ENCODE measurements around the gene CDCA5. TPM values are rescaled to one million over a fixed set of nuclear protein-coding genes. Genes with fewer than 3 reads are reported as not detected.

Gene CDCA5
- total RNA-seq, 2 donors from 2014 or later: 48.1 to 82.6 TPM

DNA sequence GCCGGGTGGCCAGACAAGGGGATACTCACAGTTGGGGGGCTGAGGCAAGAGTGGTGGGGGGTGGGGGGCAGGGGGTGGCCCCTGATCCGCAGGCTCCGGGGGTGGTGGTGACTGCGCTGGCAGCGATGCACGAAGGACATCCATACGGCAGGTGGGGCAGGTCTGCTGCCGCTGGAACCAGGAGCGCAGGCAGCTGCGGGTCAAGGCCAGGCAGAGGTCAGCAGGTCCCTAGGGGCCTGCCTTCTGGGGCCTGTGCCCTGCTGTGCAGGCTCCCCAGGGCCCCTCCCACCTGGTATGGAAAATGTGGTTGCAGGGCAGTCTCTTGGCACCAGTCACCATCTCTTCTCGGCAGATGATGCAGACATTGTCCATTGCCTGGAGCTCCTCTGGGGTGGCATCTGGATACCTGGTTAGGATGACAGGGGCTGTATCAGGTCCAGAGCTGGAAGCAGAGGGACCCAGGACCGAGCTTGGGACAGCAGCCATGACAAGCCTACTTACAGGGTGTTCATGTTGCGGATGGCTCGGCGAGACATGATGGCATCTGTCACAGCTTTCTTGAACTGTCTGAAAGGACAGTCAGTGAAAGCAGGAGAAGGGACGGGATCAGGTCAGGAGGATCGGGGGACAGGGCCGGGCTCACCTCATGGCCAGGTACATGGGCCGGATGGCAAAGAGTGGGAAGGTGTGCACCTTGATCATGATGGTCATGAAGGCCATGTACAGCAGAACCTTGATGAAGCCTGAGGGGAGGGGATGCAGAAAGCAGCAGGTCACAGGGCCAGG is 47.0 kb upstream of the CDCA5 start:
- Histone ChIP-seq H3K4me3 (ENCODE audit: low read length) (no peak overlapping the region), H3K9me3 (ENCODE audit: control insufficient read depth, low read length) (no peaks in the 10 kb centered on the region), H3K4me1 (ENCODE audit: control insufficient read depth, insufficient read depth, low read length) (no peaks in the 10 kb centered on the region), H3K27ac (ENCODE audit: low read depth, low read length) (no peak overlapping the region), H3K27me3 (ENCODE audit: control insufficient read depth, insufficient read depth, low read length, poor library complexity, severe bottlenecking) (no peaks in the 10 kb centered on the region), H3K9ac (ENCODE audit: extremely low read depth, low read length, poor library complexity, severe bottlenecking) (no peak overlapping the region), H3K36me3 (ENCODE audit: control insufficient read depth, insufficient read depth, low read length) (peaks cover 62% of the 10 kb centered on the region)
- DNase-seq: no peak
- Mint-ChIP-seq H3K4me1 (peaks cover 12% of the 10 kb centered on the region), H3K4me3 (no peak overlapping the region), H3K27me3 (ENCODE audit: insufficient read depth) (no peaks in the 10 kb centered on the region), H3K36me3 (ENCODE audit: low read depth) (peaks cover 42% of the 10 kb centered on the region), H3K27ac (no peak overlapping the region), H3K9me3 (no peaks in the 10 kb centered on the region)
- TF ChIP-seq, protein P1, sequence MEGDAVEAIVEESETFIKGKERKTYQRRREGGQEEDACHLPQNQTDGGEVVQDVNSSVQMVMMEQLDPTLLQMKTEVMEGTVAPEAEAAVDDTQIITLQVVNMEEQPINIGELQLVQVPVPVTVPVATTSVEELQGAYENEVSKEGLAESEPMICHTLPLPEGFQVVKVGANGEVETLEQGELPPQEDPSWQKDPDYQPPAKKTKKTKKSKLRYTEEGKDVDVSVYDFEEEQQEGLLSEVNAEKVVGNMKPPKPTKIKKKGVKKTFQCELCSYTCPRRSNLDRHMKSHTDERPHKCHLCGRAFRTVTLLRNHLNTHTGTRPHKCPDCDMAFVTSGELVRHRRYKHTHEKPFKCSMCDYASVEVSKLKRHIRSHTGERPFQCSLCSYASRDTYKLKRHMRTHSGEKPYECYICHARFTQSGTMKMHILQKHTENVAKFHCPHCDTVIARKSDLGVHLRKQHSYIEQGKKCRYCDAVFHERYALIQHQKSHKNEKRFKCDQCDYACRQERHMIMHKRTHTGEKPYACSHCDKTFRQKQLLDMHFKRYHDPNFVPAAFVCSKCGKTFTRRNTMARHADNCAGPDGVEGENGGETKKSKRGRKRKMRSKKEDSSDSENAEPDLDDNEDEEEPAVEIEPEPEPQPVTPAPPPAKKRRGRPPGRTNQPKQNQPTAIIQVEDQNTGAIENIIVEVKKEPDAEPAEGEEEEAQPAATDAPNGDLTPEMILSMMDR (conservative IDR thresholded peaks at IDR 0.05): no peak
- WGBS, 2 experiments (ENCODE audit: insufficient coverage in 1 of 2, insufficient read length in 1 of 2): 92 to 95% methylated on average over 10 to 19 of the region's 19 CpGs

DNA sequence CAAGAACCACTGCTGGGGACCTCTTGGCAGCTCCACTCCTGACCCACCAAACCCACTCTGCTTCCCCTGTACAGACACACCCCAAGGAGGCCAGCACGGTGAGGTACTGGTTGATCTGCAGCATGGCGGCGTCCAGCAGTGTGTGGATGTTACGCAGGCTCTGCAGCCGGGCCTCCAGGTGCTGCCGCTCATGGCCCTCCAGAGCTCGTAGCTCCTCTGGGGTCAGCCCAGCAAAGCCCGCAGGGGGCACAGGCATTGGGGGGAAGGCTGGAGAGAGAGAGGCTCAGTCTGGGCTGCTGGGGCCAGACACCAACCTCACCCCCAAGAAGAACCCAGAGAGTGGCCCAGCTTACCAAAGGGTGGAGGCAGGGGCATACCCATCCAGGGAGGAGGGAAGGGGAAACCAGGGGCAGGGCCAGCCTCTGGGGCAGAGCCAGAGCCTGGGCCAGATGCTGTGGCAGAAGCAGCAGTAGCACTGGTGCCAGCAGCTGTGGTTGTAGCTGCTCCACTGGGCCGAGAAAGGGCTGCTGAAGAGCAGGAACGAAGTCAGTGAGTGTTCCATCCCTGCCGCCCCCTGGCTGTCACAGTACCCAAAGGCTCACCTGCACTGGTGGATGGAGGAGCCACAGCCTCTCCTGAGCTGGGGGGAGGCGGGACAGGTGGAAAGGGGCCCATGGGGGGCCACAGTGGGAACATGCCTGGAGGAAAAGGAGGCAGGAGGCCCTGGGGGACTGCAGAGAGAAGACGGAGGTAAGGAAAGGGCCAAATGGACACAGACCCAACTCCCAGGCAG is 46.0 kb upstream of the CDCA5 start:
- H3K27ac ChIP-seq (ENCODE audit: low read depth, low read length): no peak overlapping the region
- peak; percentile 65 for DNase-seq
- H3K4me1 ChIP-seq (ENCODE audit: control insufficient read depth, insufficient read depth, low read length): no peaks in the 10 kb centered on the region
- Mint-ChIP-seq H3K27me3 (ENCODE audit: insufficient read depth) (no peaks in the 10 kb centered on the region), H3K27ac (no peak overlapping the region), H3K4me3 (no peak overlapping the region), H3K36me3 (ENCODE audit: low read depth) (peaks cover 44% of the 10 kb centered on the region), H3K4me1 (peaks cover 9% of the 10 kb centered on the region), H3K9me3 (no peaks in the 10 kb centered on the region)
- H3K27me3 ChIP-seq (ENCODE audit: control insufficient read depth, insufficient read depth, low read length, poor library complexity, severe bottlenecking): no peaks in the 10 kb centered on the region
- no peak overlapping the region for H3K9ac ChIP-seq (ENCODE audit: extremely low read depth, low read length, poor library complexity, severe bottlenecking)
- H3K4me3 ChIP-seq (ENCODE audit: low read length): no peak overlapping the region
- no peaks in the 10 kb centered on the region for H3K9me3 ChIP-seq (ENCODE audit: control insufficient read depth, low read length)
- WGBS, 2 experiments (ENCODE audit: insufficient coverage in 1 of 2, insufficient read length in 1 of 2): 94 to 97% methylated on average over 6 to 13 of the region's 13 CpGs
- H3K36me3 ChIP-seq (ENCODE audit: control insufficient read depth, insufficient read depth, low read length): peaks cover 69% of the 10 kb centered on the region
- TF ChIP-seq, protein P1 (conservative IDR thresholded peaks at IDR 0.05): peak; percentile 44

GRCh38 chr11:65128182-65129145 is 44.6 kb upstream of the CDCA5 start:
- Histone ChIP-seq H3K9me3 (ENCODE audit: control insufficient read depth, low read length) (no peaks in the 10 kb centered on the region), H3K27ac (ENCODE audit: low read depth, low read length) (no peak overlapping the region), H3K27me3 (ENCODE audit: control insufficient read depth, insufficient read depth, low read length, poor library complexity, severe bottlenecking) (no peaks in the 10 kb centered on the region), H3K36me3 (ENCODE audit: control insufficient read depth, insufficient read depth, low read length) (peaks cover 81% of the 10 kb centered on the region), H3K4me3 (ENCODE audit: low read length) (no peak overlapping the region), H3K4me1 (ENCODE audit: control insufficient read depth, insufficient read depth, low read length) (no peaks in the 10 kb centered on the region), H3K9ac (ENCODE audit: extremely low read depth, low read length, poor library complexity, severe bottlenecking) (no peak overlapping the region)
- no peak overlapping the region for H3K4me3 Mint-ChIP-seq
- H3K27ac Mint-ChIP-seq: peak overlapping the region; percentile 39
- no peaks in the 10 kb centered on the region for H3K9me3 Mint-ChIP-seq
- WGBS, 2 experiments (ENCODE audit: insufficient coverage in 1 of 2, insufficient read length in 1 of 2): 93 to 94% methylated on average over 6 to 15 of the region's 15 CpGs
- peaks cover 44% of the 10 kb centered on the region for H3K36me3 Mint-ChIP-seq (ENCODE audit: low read depth)
- TF ChIP-seq, protein P1 (conservative IDR thresholded peaks at IDR 0.05): no peak
- DNase-seq: peak; percentile 39
- peaks cover 6% of the 10 kb centered on the region for H3K4me1 Mint-ChIP-seq
- no peaks in the 10 kb centered on the region for H3K27me3 Mint-ChIP-seq (ENCODE audit: insufficient read depth)
